Activated CD8-positive, alpha-beta T cell treated with anti-CD3 and anti-CD28 coated beads for 36 hours (primary cell): ENCODE measurements around the gene SRPX. TPM values are rescaled to one million over a fixed set of nuclear protein-coding genes. Genes with fewer than 3 reads are reported as not detected.

ENCODE experiments used
- ATAC-seq: fragments of 200-7000 bp; cut with Tn5 transposase; one replicate; pipeline ENCODE4 v1.10.0; 2021; ENCODE audit warnings: mild to moderate bottlenecking, moderate library complexity
- CTCF ChIA-PET: fragments of 350-600 bp; sonication (Branson Sonifier 250); formaldehyde crosslinking; loops from one replicate; lab custom pipeline; 2021; ENCODE audit warnings: antibody characterized with exemption; lab: Charles Lee
- POLR2A ChIA-PET: fragments of 350-600 bp; sonication (Branson Sonifier 250); formaldehyde crosslinking; loops from one replicate; lab custom pipeline; 2021; ENCODE audit warnings: antibody characterized with exemption; lab: Charles Lee
- DNase-seq: peaks from one replicate; pipeline ENCODE4 v3.0.0-alpha.2; 2020
- H3K27ac Mint-ChIP-seq: one replicate; pipeline ENCODE4 v1.8.0; 2021; ENCODE audit warnings: mild to moderate bottlenecking, mixed read lengths
- H3K27me3 Mint-ChIP-seq: one replicate; pipeline ENCODE4 v1.8.0; 2021; ENCODE audit warnings: mixed read lengths
- H3K36me3 Mint-ChIP-seq: one replicate; pipeline ENCODE4 v1.8.0; 2021; ENCODE audit warnings: low read depth, mixed read lengths
- H3K4me1 Mint-ChIP-seq: one replicate; pipeline ENCODE4 v1.8.0; 2021; ENCODE audit warnings: low read depth, mixed read lengths
- H3K4me3 Mint-ChIP-seq: one replicate; pipeline ENCODE4 v1.8.0; 2021; ENCODE audit warnings: mild to moderate bottlenecking, moderate library complexity, mixed read lengths
- H3K9me3 Mint-ChIP-seq: one replicate; pipeline ENCODE4 v1.8.0; 2021; ENCODE audit warnings: mixed read lengths
- intact Hi-C: fragments of 100-400 bp; cut with micrococcal nuclease; formaldehyde crosslinking; loops from one replicate; pipeline ENCODE4 v1.10.0; 2022
- total RNA-seq, 2 experiments: library from RNA; stranded (reverse); gene quantifications; one replicate each; pipeline ENCODE4 v1.2.3, GENCODE V29; 2021
- TF ChIP-seq, protein P1 (sequence below): fragments of 200-600 bp; IDR thresholded peaks from one replicate; pipeline ENCODE4 v1.8.0; 2022; ENCODE audit warnings: antibody characterized with exemption, mild to moderate bottlenecking

Gene SRPX
- total RNA-seq, 2 experiments from 2014 or later = not detected

DNA sequence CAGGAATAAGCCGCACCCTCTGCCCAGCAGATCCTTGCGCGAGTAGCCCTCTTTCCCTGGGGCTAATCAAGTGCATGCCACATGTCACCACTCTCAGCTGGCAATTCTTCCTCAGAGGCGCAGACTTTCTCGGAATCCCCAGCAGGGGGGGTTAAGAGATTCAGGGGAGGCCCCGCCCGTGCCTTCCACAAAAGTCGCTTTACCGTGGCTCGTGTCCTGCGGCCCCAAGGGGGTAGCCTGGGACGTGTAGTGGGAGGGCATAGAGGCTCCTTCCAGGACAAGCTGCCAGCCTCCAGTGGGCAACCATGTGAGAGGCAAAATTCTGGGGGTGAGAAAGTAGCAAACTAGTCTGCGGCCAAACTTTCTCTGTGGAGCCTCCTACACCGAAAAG, 652 bp downstream of the SRPX start:
- POLR2A ChIA-PET = no interaction called here

DNA sequence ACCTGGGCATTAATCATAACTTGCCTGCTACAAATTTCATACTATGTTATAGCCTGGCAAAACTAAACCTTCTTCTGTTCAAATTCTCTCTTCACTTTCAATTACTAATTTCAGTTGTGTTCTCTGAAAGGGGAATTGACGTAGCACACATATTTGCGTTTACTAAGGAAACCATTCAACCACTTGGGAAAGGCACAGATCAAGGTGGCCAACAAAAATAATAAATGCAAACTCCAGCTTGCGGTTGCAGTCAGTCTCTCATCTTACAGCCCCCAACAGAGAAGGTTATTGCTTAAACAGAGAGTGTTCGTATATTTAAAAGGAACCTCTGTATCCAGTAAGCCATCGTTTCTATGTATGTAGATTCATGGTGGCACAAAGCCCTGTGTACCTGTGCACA, 4.0 kb downstream of the SRPX start:
- Mint-ChIP-seq H3K27me3 (peaks cover 29% of the 10 kb centered on the region), H3K9me3 (no peaks in the 10 kb centered on the region), H3K4me3 (no peak overlapping the region), H3K36me3 (no peaks in the 10 kb centered on the region), H3K27ac (no peak overlapping the region), H3K4me1 (peaks cover 3% of the 10 kb centered on the region)
- ChIA-PET POLR2A (no interaction called here), CTCF (no interaction called here)
- DNase-seq (no peak), ATAC-seq (no peak)
- TF ChIP-seq, protein P1, sequence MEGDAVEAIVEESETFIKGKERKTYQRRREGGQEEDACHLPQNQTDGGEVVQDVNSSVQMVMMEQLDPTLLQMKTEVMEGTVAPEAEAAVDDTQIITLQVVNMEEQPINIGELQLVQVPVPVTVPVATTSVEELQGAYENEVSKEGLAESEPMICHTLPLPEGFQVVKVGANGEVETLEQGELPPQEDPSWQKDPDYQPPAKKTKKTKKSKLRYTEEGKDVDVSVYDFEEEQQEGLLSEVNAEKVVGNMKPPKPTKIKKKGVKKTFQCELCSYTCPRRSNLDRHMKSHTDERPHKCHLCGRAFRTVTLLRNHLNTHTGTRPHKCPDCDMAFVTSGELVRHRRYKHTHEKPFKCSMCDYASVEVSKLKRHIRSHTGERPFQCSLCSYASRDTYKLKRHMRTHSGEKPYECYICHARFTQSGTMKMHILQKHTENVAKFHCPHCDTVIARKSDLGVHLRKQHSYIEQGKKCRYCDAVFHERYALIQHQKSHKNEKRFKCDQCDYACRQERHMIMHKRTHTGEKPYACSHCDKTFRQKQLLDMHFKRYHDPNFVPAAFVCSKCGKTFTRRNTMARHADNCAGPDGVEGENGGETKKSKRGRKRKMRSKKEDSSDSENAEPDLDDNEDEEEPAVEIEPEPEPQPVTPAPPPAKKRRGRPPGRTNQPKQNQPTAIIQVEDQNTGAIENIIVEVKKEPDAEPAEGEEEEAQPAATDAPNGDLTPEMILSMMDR = no peak
- intact Hi-C loops = no loop called here

More for the DNA sequence above, 652 bp downstream of the SRPX start:
- H3K4me3 Mint-ChIP-seq = no peak overlapping the region
- ATAC-seq (peak; percentile 34), DNase-seq (peak; percentile 21)
- TF ChIP-seq, protein P1 = no peak
- H3K27me3 Mint-ChIP-seq = peaks cover 34% of the 10 kb centered on the region
- peaks cover 3% of the 10 kb centered on the region for H3K4me1 Mint-ChIP-seq
- no peak overlapping the region for H3K27ac Mint-ChIP-seq
- CTCF ChIA-PET = interaction anchor here (1.7 to 1.9 kb wide), 2 partner anchors 29 to 107 kb away, joined by 5 to 10 read pairs; partner anchors contain the start of gene RPGR
- H3K9me3 Mint-ChIP-seq = no peaks in the 10 kb centered on the region
- H3K36me3 Mint-ChIP-seq = no peaks in the 10 kb centered on the region
- intact Hi-C loops = no loop called here

DNA sequence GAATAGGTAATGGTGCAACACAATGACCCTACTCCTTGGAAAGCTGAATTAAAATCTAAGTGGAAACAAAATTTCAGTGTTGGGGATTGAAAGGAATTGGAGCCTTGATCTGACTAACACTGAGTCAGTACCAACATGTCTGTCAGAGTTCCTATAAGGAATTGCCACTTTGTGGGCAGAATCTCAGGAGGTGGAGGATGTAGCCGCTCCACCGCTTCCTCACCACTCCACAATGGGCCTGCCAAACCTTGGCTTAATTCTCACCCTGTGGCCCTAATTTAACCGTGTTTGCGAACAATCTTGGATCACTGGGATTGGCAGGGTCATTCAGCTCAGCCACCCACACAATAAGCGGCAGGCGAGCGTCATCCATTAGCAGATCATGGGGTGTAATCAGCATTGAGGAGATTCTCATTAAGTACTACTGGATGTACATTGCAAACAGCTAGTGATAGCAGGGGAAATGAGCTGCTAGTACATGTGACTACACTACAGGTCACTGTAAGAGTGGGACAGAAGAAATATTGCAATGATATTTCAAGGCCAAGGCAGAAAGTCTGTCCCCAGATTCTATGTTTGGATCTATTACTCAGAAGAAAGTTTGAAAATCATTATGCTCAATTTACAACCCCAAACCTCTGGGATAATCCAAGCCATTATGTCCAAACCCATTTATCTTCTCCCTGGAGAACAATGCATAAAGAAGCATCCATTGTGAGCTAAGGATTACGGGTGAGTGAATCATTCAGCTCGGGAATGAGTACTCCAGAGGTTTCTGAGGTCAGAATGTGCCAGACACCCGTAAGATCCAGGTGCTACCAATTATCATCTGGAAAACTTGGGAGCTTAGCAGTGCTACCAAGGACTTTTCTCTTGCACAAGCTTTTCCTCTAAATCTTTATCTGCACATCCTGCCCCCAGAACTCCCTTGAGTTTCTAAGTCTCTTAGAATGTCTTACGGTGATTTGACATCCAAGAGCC, 5.8 kb downstream of the SRPX start:
- CTCF ChIA-PET = no interaction called here
- intact Hi-C loops = no loop called here
- Mint-ChIP-seq H3K27me3 (peaks cover 19% of the 10 kb centered on the region), H3K9me3 (no peaks in the 10 kb centered on the region), H3K36me3 (no peaks in the 10 kb centered on the region), H3K4me1 (no peaks in the 10 kb centered on the region), H3K27ac (no peak overlapping the region), H3K4me3 (no peak overlapping the region)
- TF ChIP-seq, protein P1 = no peak
- no peak for ATAC-seq
- no peak for DNase-seq
- POLR2A ChIA-PET = no interaction called here

DNA sequence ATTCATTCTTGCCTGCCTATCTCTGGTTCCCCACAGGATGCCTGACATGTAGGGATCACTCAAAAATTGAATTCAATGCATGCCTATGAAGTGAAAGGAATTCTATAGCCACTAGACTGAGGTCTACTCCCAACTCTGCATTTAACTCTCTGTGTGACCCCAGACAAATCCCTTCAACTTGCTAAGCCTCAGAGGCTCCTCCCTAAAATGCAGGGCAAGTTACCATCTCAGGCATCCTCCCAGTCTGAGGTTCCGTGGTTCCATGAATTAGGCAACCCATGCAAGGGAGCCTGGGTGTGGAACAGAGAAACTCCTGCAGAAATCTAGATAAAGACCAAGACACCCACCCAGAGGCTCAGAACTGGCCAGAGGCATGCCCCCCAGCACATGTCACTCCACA, 6.6 kb downstream of the SRPX start:
- no peaks in the 10 kb centered on the region for H3K36me3 Mint-ChIP-seq
- CTCF ChIA-PET = no interaction called here
- intact Hi-C loops = no loop called here
- H3K27me3 Mint-ChIP-seq = peaks cover 16% of the 10 kb centered on the region
- TF ChIP-seq, protein P1 = no peak
- POLR2A ChIA-PET = no interaction called here
- H3K9me3 Mint-ChIP-seq = no peaks in the 10 kb centered on the region
- no peaks in the 10 kb centered on the region for H3K4me1 Mint-ChIP-seq
- H3K27ac Mint-ChIP-seq = no peak overlapping the region
- no peak overlapping the region for H3K4me3 Mint-ChIP-seq
- no peak for ATAC-seq
- no peak for DNase-seq
